Measurements from ENCODE around the gene SMAD1.

Gene SMAD1

GRCh38 chr4:145525291-145525740 is 43.7 kb downstream of the SMAD1 start:
- Histone ChIP-seq H3F3A (ENCODE audit: low read depth) (peaks cover 2% of the 10 kb centered on the region; the same call in 1 of the 2 replicates), H4K20me1 (ENCODE audit: insufficient read depth, low read length, poor library complexity, severe bottlenecking) (peaks cover 3% of the 10 kb centered on the region), H3K4me2 (ENCODE audit: low read depth, low read length, poor library complexity, severe bottlenecking) (peak overlapping the region; percentile 30), H3K27me3 (ENCODE audit: insufficient read depth, low read length, poor library complexity, severe bottlenecking) (no peaks in the 10 kb centered on the region), H2AFZ (ENCODE audit: low read length) (no peak overlapping the region), H3K36me3 (ENCODE audit: insufficient read depth, low read length) (no peaks in the 10 kb centered on the region; the same call in 1 of the 2 replicates), H3K4me3 (ENCODE audit: low read length, poor library complexity, severe bottlenecking) (no peak overlapping the region), H3K9me3 (ENCODE audit: insufficient read depth, low read depth, low read length) (no peaks in the 10 kb centered on the region), H3K79me2 (ENCODE audit: insufficient read depth, low read length) (peaks cover 43% of the 10 kb centered on the region), H3K9me2 (replicated peaks; ENCODE audit: low read depth, low read length) (no peaks in the 10 kb centered on the region), H3K4me1 (ENCODE audit: insufficient read depth, low read length, poor library complexity, severe bottlenecking) (peaks cover 20% of the 10 kb centered on the region), H3K9ac (ENCODE audit: low read depth, low read length, poor library complexity, severe bottlenecking) (no peak overlapping the region)
- TF ChIP-seq EZH2phosphoT487 (IDR thresholded peaks at IDR 0.05; ENCODE audit: borderline replicate concordance) = no peak
- TF ChIP-seq, protein P1, sequence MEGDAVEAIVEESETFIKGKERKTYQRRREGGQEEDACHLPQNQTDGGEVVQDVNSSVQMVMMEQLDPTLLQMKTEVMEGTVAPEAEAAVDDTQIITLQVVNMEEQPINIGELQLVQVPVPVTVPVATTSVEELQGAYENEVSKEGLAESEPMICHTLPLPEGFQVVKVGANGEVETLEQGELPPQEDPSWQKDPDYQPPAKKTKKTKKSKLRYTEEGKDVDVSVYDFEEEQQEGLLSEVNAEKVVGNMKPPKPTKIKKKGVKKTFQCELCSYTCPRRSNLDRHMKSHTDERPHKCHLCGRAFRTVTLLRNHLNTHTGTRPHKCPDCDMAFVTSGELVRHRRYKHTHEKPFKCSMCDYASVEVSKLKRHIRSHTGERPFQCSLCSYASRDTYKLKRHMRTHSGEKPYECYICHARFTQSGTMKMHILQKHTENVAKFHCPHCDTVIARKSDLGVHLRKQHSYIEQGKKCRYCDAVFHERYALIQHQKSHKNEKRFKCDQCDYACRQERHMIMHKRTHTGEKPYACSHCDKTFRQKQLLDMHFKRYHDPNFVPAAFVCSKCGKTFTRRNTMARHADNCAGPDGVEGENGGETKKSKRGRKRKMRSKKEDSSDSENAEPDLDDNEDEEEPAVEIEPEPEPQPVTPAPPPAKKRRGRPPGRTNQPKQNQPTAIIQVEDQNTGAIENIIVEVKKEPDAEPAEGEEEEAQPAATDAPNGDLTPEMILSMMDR (conservative IDR thresholded peaks at IDR 0.05; ENCODE audit: low read length) = no peak

GRCh38 chr4:145527773-145528172 is 46.1 kb downstream of the SMAD1 start:
- Histone ChIP-seq H3K9ac (ENCODE audit: low read depth, low read length, poor library complexity, severe bottlenecking) (no peak overlapping the region), H3K79me2 (ENCODE audit: insufficient read depth, low read length) (peaks cover 27% of the 10 kb centered on the region), H4K20me1 (ENCODE audit: insufficient read depth, low read length, poor library complexity, severe bottlenecking) (peaks cover 3% of the 10 kb centered on the region), H3K9me3 (ENCODE audit: insufficient read depth, low read depth, low read length) (no peaks in the 10 kb centered on the region), H2AFZ (ENCODE audit: low read length) (no peak overlapping the region), H3K27me3 (ENCODE audit: insufficient read depth, low read length, poor library complexity, severe bottlenecking) (no peaks in the 10 kb centered on the region), H3K4me2 (ENCODE audit: low read depth, low read length, poor library complexity, severe bottlenecking) (no peak overlapping the region), H3K36me3 (ENCODE audit: insufficient read depth, low read length) (no peaks in the 10 kb centered on the region), H3K4me1 (ENCODE audit: insufficient read depth, low read length, poor library complexity, severe bottlenecking) (peaks cover 16% of the 10 kb centered on the region), H3K9me2 (replicated peaks; ENCODE audit: low read depth, low read length) (no peaks in the 10 kb centered on the region), H3K4me3 (ENCODE audit: low read length, poor library complexity, severe bottlenecking) (no peak overlapping the region), H3F3A (ENCODE audit: low read depth) (peaks cover 2% of the 10 kb centered on the region; the same call in 1 of the 2 replicates)
- TF ChIP-seq, protein P1 (conservative IDR thresholded peaks at IDR 0.05; ENCODE audit: low read length) = no peak
- no peak for TF ChIP-seq EZH2phosphoT487 (IDR thresholded peaks at IDR 0.05; ENCODE audit: borderline replicate concordance)

GRCh38 chr4:145528601-145529000 is 46.9 kb downstream of the SMAD1 start:
- Histone ChIP-seq H3K79me2 (ENCODE audit: insufficient read depth, low read length) (peaks cover 29% of the 10 kb centered on the region), H3K9me2 (replicated peaks; ENCODE audit: low read depth, low read length) (no peaks in the 10 kb centered on the region), H4K20me1 (ENCODE audit: insufficient read depth, low read length, poor library complexity, severe bottlenecking) (peaks cover 3% of the 10 kb centered on the region), H3K4me2 (ENCODE audit: low read depth, low read length, poor library complexity, severe bottlenecking) (no peak overlapping the region), H3K27me3 (ENCODE audit: insufficient read depth, low read length, poor library complexity, severe bottlenecking) (no peaks in the 10 kb centered on the region), H3K9ac (ENCODE audit: low read depth, low read length, poor library complexity, severe bottlenecking) (no peak overlapping the region), H3K4me1 (ENCODE audit: insufficient read depth, low read length, poor library complexity, severe bottlenecking) (peaks cover 16% of the 10 kb centered on the region), H3K9me3 (ENCODE audit: insufficient read depth, low read depth, low read length) (no peaks in the 10 kb centered on the region), H3F3A (ENCODE audit: low read depth) (peaks cover 2% of the 10 kb centered on the region; the same call in 1 of the 2 replicates), H3K36me3 (ENCODE audit: insufficient read depth, low read length) (no peaks in the 10 kb centered on the region), H3K4me3 (ENCODE audit: low read length, poor library complexity, severe bottlenecking) (no peak overlapping the region), H2AFZ (ENCODE audit: low read length) (no peak overlapping the region)
- no peak for TF ChIP-seq EZH2phosphoT487 (IDR thresholded peaks at IDR 0.05; ENCODE audit: borderline replicate concordance)
- TF ChIP-seq, protein P1 (conservative IDR thresholded peaks at IDR 0.05; ENCODE audit: low read length) = no peak
